WERI-Rb-1 (cell line): ENCODE measurements around the gene SRRM2.

Source experiments
- DNase-seq: peaks from one replicate; pipeline ENCODE4 v3.0.0-alpha.2; 2020
- H3K27ac ChIP-seq: fragments of 250-450 bp; sonication (Bioruptor Pico); 2 replicates; pipeline ENCODE4 v1.5.1; 2020; ENCODE audit warnings: mild to moderate bottlenecking, moderate library complexity
- H3K27me3 ChIP-seq: fragments of 250-450 bp; sonication (Bioruptor Pico); 2 replicates; pipeline ENCODE4 v1.5.1; 2021; ENCODE audit warnings: mild to moderate bottlenecking, low read depth, moderate library complexity; ENCODE audit not compliant: insufficient read depth, severe bottlenecking
- H3K36me3 ChIP-seq: fragments of 250-450 bp; sonication (Bioruptor Pico); 2 replicates; pipeline ENCODE4 v1.5.1; 2020; ENCODE audit warnings: mild to moderate bottlenecking, moderate library complexity
- H3K4me3 ChIP-seq: 2 replicates; pipeline ENCODE4 v1.5.1; 2011; ENCODE audit warnings: low read depth, mild to moderate bottlenecking, control low read depth, low read length
- H3K9me3 ChIP-seq: fragments of 250-450 bp; sonication (Bioruptor Pico); 2 replicates; pipeline ENCODE4 v1.5.1; 2021; ENCODE audit warnings: mild to moderate bottlenecking, moderate library complexity; ENCODE audit not compliant: severe bottlenecking
- TF ChIP-seq, protein P1 (sequence below): IDR thresholded peaks from 2 replicates; pipeline ENCODE4 v1.5.1; 2011; ENCODE audit warnings: low read depth, mild to moderate bottlenecking, control low read depth, inconsistent platforms, low read length

Gene SRRM2

DNA sequence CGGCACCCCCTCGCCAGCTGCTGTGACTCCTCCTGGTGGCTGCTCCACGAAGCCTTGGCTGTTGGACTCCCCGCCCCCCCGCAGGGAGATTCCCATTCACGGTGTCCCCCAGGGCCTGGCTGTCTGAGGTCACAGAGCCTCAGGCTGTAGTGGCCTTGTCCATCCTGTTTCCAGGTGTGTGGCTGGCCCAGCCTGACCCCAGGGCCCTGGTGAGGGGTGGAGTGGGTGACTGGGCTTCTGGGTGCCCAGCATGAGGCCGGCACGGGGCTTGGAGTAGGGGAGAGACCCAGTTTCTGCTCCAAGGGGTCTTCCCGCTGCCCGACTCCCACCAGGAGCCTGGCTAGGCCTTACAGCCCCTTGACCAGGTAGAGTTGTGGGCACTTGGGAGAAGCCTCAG is 42.9 kb upstream of the SRRM2 start:
- peaks cover 28% of the 10 kb centered on the region for H3K36me3 ChIP-seq
- TF ChIP-seq, protein P1, sequence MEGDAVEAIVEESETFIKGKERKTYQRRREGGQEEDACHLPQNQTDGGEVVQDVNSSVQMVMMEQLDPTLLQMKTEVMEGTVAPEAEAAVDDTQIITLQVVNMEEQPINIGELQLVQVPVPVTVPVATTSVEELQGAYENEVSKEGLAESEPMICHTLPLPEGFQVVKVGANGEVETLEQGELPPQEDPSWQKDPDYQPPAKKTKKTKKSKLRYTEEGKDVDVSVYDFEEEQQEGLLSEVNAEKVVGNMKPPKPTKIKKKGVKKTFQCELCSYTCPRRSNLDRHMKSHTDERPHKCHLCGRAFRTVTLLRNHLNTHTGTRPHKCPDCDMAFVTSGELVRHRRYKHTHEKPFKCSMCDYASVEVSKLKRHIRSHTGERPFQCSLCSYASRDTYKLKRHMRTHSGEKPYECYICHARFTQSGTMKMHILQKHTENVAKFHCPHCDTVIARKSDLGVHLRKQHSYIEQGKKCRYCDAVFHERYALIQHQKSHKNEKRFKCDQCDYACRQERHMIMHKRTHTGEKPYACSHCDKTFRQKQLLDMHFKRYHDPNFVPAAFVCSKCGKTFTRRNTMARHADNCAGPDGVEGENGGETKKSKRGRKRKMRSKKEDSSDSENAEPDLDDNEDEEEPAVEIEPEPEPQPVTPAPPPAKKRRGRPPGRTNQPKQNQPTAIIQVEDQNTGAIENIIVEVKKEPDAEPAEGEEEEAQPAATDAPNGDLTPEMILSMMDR = no peak
- H3K4me3 ChIP-seq = no peak overlapping the region

DNA sequence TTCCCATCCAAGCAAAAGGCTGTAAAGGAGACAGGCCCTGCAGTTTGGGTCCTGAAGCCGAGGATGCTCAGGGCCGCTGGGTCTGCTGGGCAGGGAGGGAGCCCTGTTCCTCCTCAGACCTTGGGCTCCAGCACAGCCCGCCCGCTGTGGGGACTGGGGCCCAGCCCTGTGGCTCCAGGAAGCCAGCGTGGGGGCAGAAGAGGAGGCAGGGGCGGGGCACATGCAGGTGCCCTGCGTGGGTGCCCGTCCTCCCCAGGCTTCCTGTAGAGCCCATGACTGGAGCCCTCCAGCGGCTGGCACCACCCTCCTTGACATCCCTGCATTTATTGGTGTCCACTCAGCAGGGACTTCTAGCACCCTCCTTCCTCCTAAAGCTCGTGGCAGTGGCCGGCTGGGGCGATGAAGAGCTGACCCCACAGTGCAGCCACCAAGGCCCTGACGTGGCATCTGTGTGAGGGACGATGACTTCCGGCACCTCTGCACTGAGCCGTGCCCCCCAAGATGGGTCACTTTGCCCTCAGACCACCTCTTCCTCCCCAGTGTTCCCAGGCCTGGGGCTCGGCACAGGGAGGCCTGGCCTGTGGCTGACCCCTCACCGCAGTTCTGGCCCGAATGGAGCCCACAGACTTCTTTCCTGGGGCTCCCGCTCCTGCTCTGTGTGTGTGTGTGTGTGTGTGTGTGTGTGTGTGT is 42.3 kb upstream of the SRRM2 start:
- H3K36me3 ChIP-seq = peaks cover 24% of the 10 kb centered on the region
- DNase-seq = no peak

More for the DNA sequence above, 42.9 kb upstream of the SRRM2 start:
- no peak overlapping the region for H3K27ac ChIP-seq
- H3K9me3 ChIP-seq = no peaks in the 10 kb centered on the region
- no peak for DNase-seq
- no peaks in the 10 kb centered on the region for H3K27me3 ChIP-seq

DNA sequence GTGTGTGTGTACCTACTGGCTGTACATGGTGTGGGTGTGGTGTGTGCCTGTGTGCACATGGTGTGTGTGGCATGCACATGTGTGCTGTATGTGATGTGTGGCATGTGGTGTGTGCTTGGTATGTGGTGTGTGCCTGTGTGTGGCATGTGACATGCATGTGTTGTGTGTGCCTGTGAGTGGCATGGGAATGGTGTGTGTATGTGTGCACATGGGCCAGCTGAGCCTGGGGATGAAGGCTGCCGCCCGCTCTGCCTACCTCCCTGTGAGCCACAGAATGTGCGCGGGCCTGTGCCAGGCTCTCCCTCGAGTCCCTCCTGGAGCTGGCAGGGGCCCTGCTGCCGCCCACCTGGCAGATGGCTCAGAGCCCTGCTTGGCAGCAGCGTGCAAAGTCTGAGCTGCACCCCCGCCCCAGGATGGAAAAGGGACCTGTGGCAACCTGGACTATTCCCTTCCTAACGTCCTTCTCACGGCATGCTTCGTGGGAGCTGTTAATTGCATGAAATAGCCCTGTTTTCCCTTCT is 41.7 kb upstream of the SRRM2 start:
- H3K4me3 ChIP-seq = no peak overlapping the region
- no peaks in the 10 kb centered on the region for H3K27me3 ChIP-seq
- H3K27ac ChIP-seq = no peak overlapping the region
- H3K9me3 ChIP-seq = no peaks in the 10 kb centered on the region
- no peak for DNase-seq
- peaks cover 24% of the 10 kb centered on the region for H3K36me3 ChIP-seq
- TF ChIP-seq, protein P1 = no peak

More for the DNA sequence above, 42.3 kb upstream of the SRRM2 start:
- Histone ChIP-seq H3K27me3 (no peaks in the 10 kb centered on the region), H3K9me3 (no peaks in the 10 kb centered on the region), H3K27ac (no peak overlapping the region), H3K4me3 (no peak overlapping the region)
- TF ChIP-seq, protein P1 = no peak

DNA sequence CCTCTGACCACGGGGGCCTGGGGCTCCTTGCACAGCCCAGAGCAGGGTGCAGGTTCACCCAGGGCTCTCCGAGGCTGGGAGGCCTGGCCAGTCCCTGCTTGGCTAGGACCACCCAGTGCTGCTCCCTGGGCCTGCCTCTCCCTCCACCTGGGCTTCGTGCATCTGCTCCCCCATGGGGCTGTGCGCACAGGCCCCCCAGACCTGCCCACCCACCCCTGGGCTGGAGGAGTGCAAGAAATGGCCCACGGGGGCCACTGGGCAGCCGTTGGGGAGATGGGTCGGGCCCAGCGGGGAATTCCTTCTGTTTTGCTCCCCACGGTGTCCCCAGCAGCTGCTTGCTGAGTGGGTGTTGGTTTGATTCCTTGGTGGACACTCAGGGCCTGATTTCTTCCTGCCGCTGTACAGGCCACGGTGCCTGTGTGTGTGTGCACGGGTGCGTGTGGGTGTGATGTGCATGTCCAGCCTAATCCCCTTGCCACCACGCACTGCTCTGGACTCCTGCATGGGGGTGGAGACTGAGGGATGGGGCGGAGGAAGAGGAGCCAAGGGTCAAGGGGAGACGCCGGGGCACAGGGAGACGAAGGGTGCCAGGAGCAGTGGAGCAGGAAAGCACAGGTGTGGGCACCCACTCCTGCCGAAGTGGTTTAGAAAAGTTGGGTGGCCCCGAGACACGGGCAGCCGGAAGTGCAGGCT is 40.9 kb upstream of the SRRM2 start:
- H3K4me3 ChIP-seq = no peak overlapping the region
- H3K9me3 ChIP-seq = no peaks in the 10 kb centered on the region
- TF ChIP-seq, protein P1 = no peak
- DNase-seq = no peak
- H3K27ac ChIP-seq = no peak overlapping the region
- H3K36me3 ChIP-seq = peaks cover 24% of the 10 kb centered on the region
- no peaks in the 10 kb centered on the region for H3K27me3 ChIP-seq

DNA sequence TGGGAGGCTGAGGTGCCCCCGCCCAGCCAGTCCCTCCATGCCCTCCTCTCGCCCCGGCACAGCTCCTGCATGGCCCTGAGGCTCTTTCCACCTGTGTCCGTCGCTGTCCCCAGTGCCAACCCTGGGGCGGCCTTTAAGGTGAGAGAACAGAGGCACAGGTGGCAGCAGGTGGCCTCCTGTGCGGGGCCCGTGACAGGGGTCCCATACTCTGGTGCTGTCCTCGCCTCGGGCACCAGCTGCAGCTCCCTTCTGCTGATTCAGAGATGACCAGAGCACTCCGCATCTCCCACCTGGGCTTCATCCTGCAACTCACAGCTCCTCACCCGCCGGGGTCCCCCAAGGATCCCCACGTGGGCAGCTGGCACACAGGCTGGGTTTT is 40.4 kb upstream of the SRRM2 start:
- no peak overlapping the region for H3K27ac ChIP-seq
- no peak for DNase-seq
- H3K9me3 ChIP-seq = no peaks in the 10 kb centered on the region
- H3K36me3 ChIP-seq = peaks cover 24% of the 10 kb centered on the region
- H3K27me3 ChIP-seq = no peaks in the 10 kb centered on the region
- TF ChIP-seq, protein P1 = no peak
- no peak overlapping the region for H3K4me3 ChIP-seq
